ENCODE measurements around the gene USP9Y.

Gene USP9Y

DNA sequence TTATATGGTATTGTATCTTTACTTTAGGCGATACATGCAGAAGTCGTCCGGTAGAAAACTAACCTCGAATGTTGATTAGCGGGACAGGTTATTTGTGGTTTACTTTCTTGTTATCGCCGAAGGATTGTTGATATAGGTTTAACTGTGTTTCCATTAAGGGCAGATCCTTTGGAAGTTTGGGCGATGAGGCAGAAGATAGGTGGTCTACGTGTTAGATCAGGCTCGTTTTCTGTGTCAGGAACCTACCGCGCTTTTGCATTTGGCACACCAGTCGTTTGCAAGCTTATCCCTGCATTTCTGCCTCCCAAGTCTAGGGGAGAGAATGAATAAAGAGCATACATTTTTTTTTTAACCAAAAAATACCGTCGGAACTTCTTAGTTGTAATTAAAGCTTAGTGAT lies 204.9 kb downstream of the USP9Y start:
- Histone ChIP-seq H4K20me1 (ENCODE audit: low read depth, low read length) (no peaks in the 10 kb centered on the region), H2AFZ (ENCODE audit: low read depth, low read length, severe bottlenecking) (no peak overlapping the region), H3K27me3 (ENCODE audit: low read length) (no peaks in the 10 kb centered on the region), H3K4me2 (ENCODE audit: low read depth, low read length, poor library complexity, severe bottlenecking) (no peak overlapping the region), H3K36me3 (ENCODE audit: low read length) (no peaks in the 10 kb centered on the region), H3K9me2 (replicated peaks; ENCODE audit: insufficient read depth, low read length) (no peaks in the 10 kb centered on the region), H3K79me2 (ENCODE audit: insufficient read depth, low read length) (no peaks in the 10 kb centered on the region), H3K9me3 (ENCODE audit: insufficient read depth, low read length) (no peaks in the 10 kb centered on the region), H3K9ac (ENCODE audit: low read length) (no peak overlapping the region), H3K27ac (ENCODE audit: low read depth, low read length) (no peak overlapping the region), H3K4me3 (ENCODE audit: insufficient read depth, low read length, poor library complexity, severe bottlenecking) (no peak overlapping the region), H3F3A (ENCODE audit: insufficient read depth) (no peaks in the 10 kb centered on the region)
- no peak for TF ChIP-seq EZH2phosphoT487 (conservative IDR thresholded peaks at IDR 0.05; ENCODE audit: low read length)
- TF ChIP-seq, protein P1, sequence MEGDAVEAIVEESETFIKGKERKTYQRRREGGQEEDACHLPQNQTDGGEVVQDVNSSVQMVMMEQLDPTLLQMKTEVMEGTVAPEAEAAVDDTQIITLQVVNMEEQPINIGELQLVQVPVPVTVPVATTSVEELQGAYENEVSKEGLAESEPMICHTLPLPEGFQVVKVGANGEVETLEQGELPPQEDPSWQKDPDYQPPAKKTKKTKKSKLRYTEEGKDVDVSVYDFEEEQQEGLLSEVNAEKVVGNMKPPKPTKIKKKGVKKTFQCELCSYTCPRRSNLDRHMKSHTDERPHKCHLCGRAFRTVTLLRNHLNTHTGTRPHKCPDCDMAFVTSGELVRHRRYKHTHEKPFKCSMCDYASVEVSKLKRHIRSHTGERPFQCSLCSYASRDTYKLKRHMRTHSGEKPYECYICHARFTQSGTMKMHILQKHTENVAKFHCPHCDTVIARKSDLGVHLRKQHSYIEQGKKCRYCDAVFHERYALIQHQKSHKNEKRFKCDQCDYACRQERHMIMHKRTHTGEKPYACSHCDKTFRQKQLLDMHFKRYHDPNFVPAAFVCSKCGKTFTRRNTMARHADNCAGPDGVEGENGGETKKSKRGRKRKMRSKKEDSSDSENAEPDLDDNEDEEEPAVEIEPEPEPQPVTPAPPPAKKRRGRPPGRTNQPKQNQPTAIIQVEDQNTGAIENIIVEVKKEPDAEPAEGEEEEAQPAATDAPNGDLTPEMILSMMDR (IDR thresholded peaks at IDR 0.05; ENCODE audit: insufficient read depth, low read length, poor library complexity, severe bottlenecking), result no peak

Measured in SU-DHL-6 (cell line).